Measurements from ENCODE around the gene ZNF76. TPM values are rescaled to one million over a fixed set of nuclear protein-coding genes. Genes with fewer than 3 reads are reported as not detected.

Gene ZNF76
- total and polyA plus RNA-seq, 2 of the 8 experiments (the other 6 are each of a cell fraction or from before 2014, with no cell fraction given): 17.9 to 23.9 TPM

DNA sequence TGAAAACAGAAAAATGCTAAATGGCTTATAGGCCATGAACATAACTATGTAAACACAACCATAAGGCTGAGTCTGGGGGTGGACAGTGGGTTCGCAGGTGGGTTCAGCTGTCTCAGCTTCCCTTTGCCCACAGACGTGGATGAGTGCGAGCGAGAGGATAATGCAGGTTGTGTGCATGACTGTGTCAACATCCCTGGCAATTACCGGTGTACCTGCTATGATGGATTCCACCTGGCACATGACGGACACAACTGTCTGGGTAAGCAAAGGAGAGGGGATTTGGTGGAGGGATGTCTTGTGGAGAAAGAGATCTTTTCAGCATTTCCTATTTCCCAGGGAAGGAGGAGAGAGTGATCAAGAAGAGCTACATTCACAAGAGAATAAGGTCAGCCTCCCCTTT is 31.1 kb upstream of the ZNF76 start:
- Histone ChIP-seq H3K79me2 (ENCODE audit: control insufficient read depth in 1 of 2, insufficient read depth in 2 of 2, low read length in 2 of 2) (no peaks in the 10 kb centered on the region), H3K56ac (replicated peaks; ENCODE audit: insufficient read length, low read depth, low read length) (no peak overlapping the region), H2BK12ac (ENCODE audit: low read depth, low read length) (no peak overlapping the region), H3K9ac (replicated peaks in 1 of 4; ENCODE audit: extremely low read depth in 1 of 4, low read depth in 3 of 4, low read length in 3 of 4) (no peak overlapping the region), H3K23ac (ENCODE audit: insufficient read length) (no peak overlapping the region), H3K23me2 (ENCODE audit: low read depth, low read length) (no peaks in the 10 kb centered on the region), H2BK15ac (ENCODE audit: low read length) (no peak overlapping the region), H3K4me3 (ENCODE audit: extremely low read depth in 1 of 4, insufficient read depth in 2 of 4, low read depth in 3 of 4, low read length in 4 of 4) (no peak overlapping the region), H3K4me2 (ENCODE audit: insufficient read depth in 1 of 2, low read depth in 2 of 2, low read length in 2 of 2) (no peak overlapping the region), H2AK5ac (ENCODE audit: low read depth, low read length) (no peak overlapping the region), H2AFZ (ENCODE audit: low read length) (no peak overlapping the region), H3K4me1 (replicated peaks in 1 of 4; ENCODE audit: control insufficient read depth in 3 of 4, insufficient read depth in 4 of 4, low read length in 3 of 4) (no peaks in the 10 kb centered on the region; a peak in 1 of 7 replicates), H2BK120ac (replicated peaks; ENCODE audit: low read depth, low read length) (no peak overlapping the region), H4K5ac (ENCODE audit: insufficient read length, low read depth, low read length) (no peak overlapping the region), H2BK20ac (ENCODE audit: low read length) (no peak overlapping the region), H3K4ac (replicated peaks; ENCODE audit: insufficient read length, low read depth, low read length) (no peak overlapping the region), H2BK5ac (ENCODE audit: low read depth, low read length) (no peak overlapping the region), H3K18ac (ENCODE audit: extremely low read depth, low read length) (no peak overlapping the region), H4K20me1 (replicated peaks in 1 of 2; ENCODE audit: control insufficient read depth in 1 of 2, insufficient read depth in 2 of 2, low read length in 2 of 2) (peaks cover 3 to 12% of the 10 kb centered on the region in 2 experiments), H3K27me3 (replicated peaks in 1 of 4; ENCODE audit: control insufficient read depth in 3 of 4, extremely low read depth in 1 of 4, insufficient read depth in 3 of 4, low read length in 3 of 4) (peaks cover 0 to 4% (median 2%) of the 10 kb centered on the region in 4 experiments; a peak in 5 of 7 replicates), H3K14ac (ENCODE audit: insufficient read length) (no peak overlapping the region), H3K27ac (ENCODE audit: low read depth, low read length) (no peak overlapping the region), H4K8ac (ENCODE audit: extremely low read depth, insufficient read depth, low read length) (no peak overlapping the region), H3K79me1 (ENCODE audit: low read depth, low read length) (no peaks in the 10 kb centered on the region), H4K91ac (replicated peaks; ENCODE audit: insufficient read length, low read length) (no peak overlapping the region), H3K36me3 (ENCODE audit: control insufficient read depth in 2 of 4, insufficient read depth in 4 of 4, low read length in 3 of 4) (no peaks in the 10 kb centered on the region; a peak in 1 of 8 replicates), H3K9me3 (ENCODE audit: insufficient read depth in 2 of 2, low read depth in 1 of 2, low read length in 1 of 2) (no peaks in the 10 kb centered on the region)
- no peak for FAIRE-seq
- 91% methylated on average over 6 of the region's 6 CpGs; no CpG with 5 or more reads in 1 of the 2 experiments for WGBS, 2 experiments (ENCODE audit: extremely low coverage in 1 of 2, insufficient coverage in 1 of 2, insufficient read length in 1 of 2, insufficient replicate concordance in 2 of 2, low coverage in 1 of 2, low lambda C conversion rate in 2 of 2, missing lambda C conversion rate in 1 of 2)
- CTCF ChIA-PET (ENCODE audit: partially characterized antibody): interaction anchor here (0.9 to 4.5 kb wide), 8 partner anchors 10 to 89 kb away, joined by 3 to 18 read pairs (median 4); no protein-coding TSS in a partner anchor
- DNase-seq (ENCODE audit: low read depth in 1 of 2, low spot score in 2 of 2): no peak
- POLR2A ChIA-PET (ENCODE audit: partially characterized antibody): interaction anchor here (0.8 to 1.2 kb wide), 2 partner anchors 9 to 31 kb away, joined by 3 to 4 read pairs; partner anchors contain the start of gene ZNF76
